Vagina (tissue), 2 donors: ENCODE data around the gene ASCL1. TPM values are rescaled to one million over a fixed set of nuclear protein-coding genes. Genes with fewer than 3 reads are reported as not detected.

ENCODE experiments used
- DNase-seq, 2 donors: peaks; one replicate each; pipeline ENCODE4 v3.0.0-alpha.2; 2017; ENCODE audit errors: extremely low spot score in 2 of 2
- H3K27ac ChIP-seq: fragments of 200-600 bp; sonication (generic); one replicate; pipeline ENCODE4 v1.5.1; 2019
- H3K27me3 ChIP-seq: fragments of 200-600 bp; sonication (generic); one replicate; pipeline ENCODE4 v1.5.1; 2019
- H3K36me3 ChIP-seq, 2 donors: fragments of 200-600 bp; sonication (generic); one replicate each; pipeline ENCODE4 v1.5.1; 2017 to 2019
- H3K4me1 ChIP-seq: fragments of 200-600 bp; sonication (generic); one replicate; pipeline ENCODE4 v1.5.1; 2019
- H3K4me3 ChIP-seq, 2 donors: fragments of 200-600 bp; sonication (generic); 1 replicate in 1 of 2; 2 replicates in 1 of 2; pipeline ENCODE4 v1.5.1; 2016 to 2019
- H3K9me3 ChIP-seq: fragments of 200-600 bp; sonication (generic); one replicate; pipeline ENCODE4 v1.5.1; 2019
- POLR2A ChIP-seq, 2 donors: fragments of 450-650 bp; IDR thresholded peaks; one replicate each; pipeline ENCODE4 v1.6.1; 2017; ENCODE audit warnings: antibody characterized with exemption in 2 of 2, mild to moderate bottlenecking in 2 of 2, moderate library complexity in 2 of 2
- POLR2AphosphoS5 ChIP-seq, 2 donors: sonication (generic); formaldehyde crosslinking; IDR thresholded peaks; one replicate each; pipeline ENCODE4 v1.9.0; 2017; ENCODE audit warnings: antibody characterized with exemption in 2 of 2, mild to moderate bottlenecking in 2 of 2, low read depth in 1 of 2; ENCODE audit not compliant: insufficient read depth in 1 of 2
- intact Hi-C: fragments of 100-400 bp; cut with DNase I; formaldehyde crosslinking; loops from one replicate; pipeline ENCODE4 v1.15.1; 2023
- total RNA-seq: library from RNA; depleted of rRNA; stranded (reverse); fragments of >200 nt; gene quantifications from one replicate; pipeline ENCODE4 v1.2.3, GENCODE V29; 2016
- TF ChIP-seq, protein P1 (sequence below), 3 experiments: fragments of 450-650 bp in 2 of 3; fragments of 200-600 bp in 1 of 3; sonication (generic) in 1 of 3; IDR thresholded peaks; one replicate each; pipeline ENCODE4 v1.5.1; 2017 to 2019; ENCODE audit warnings: antibody characterized with exemption in 3 of 3, mild to moderate bottlenecking in 2 of 3, moderate library complexity in 2 of 3

The ASCL1 gene
- total RNA-seq, 1 donor from 2014 or later = not detected

DNA sequence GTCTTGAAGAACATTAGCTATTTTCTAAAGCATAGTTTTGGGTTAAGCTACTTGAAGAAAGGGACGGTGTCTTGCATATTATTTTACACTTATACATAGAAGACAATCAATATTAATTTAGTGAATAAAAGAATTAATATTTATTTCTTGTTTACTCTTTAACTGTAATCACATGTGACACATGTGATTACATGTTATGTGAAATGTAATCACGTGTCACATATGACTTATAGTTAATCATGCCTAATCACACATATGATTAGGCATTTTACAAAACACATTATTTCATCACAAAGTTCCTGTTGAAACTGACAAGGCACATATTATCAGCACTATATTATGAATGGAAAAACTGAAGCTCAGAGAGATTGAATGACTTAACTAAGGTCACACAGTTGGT lies 45.2 kb upstream of the ASCL1 start:
- no peak for DNase-seq
- H3K36me3 ChIP-seq = no peaks in the 10 kb centered on the region

DNA sequence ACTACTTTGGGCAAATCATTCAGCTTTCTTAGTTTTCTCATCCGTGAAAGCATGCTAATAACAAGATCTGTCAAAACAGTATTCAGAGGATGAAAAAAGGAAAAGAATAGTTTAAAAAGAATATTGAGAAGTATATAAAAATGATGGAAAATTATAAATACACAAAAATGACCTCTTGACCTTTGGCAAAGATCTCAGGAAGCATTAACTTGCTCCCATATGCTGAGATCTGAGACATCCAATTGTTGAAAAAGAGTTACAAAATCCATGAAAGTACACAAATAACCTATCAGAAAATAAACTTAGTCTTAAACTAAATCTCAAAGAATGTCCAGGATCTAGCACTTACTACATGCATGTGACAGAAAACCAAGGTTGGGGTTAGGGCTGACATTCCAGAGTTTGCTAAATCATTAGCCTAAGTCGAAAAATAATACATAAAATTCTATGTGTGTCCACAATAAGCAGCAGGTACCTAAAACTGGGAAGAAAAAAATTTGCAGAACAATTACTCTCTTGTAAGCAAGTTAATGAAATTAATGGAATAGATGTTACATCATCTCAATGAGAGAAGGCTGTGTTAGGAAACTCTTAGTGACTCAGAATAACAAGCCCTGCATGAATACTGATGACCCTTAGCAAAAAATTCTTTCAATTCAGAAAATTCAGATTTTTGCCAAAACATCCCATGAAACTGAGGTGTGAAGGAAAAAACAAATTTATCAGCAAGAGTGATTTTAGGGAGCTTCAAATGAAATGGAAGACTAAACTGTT lies 43.8 kb upstream of the ASCL1 start:
- DNase-seq = no peak
- TF ChIP-seq POLR2AphosphoS5 (IDR thresholded peaks at IDR 0.05; ENCODE audit: insufficient read depth in 1 of 2, low read depth in 1 of 2) (no peak), POLR2A (IDR thresholded peaks at IDR 0.05) (no peak)
- TF ChIP-seq, protein P1, sequence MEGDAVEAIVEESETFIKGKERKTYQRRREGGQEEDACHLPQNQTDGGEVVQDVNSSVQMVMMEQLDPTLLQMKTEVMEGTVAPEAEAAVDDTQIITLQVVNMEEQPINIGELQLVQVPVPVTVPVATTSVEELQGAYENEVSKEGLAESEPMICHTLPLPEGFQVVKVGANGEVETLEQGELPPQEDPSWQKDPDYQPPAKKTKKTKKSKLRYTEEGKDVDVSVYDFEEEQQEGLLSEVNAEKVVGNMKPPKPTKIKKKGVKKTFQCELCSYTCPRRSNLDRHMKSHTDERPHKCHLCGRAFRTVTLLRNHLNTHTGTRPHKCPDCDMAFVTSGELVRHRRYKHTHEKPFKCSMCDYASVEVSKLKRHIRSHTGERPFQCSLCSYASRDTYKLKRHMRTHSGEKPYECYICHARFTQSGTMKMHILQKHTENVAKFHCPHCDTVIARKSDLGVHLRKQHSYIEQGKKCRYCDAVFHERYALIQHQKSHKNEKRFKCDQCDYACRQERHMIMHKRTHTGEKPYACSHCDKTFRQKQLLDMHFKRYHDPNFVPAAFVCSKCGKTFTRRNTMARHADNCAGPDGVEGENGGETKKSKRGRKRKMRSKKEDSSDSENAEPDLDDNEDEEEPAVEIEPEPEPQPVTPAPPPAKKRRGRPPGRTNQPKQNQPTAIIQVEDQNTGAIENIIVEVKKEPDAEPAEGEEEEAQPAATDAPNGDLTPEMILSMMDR (IDR thresholded peaks at IDR 0.05) = no peak

More for the DNA sequence above, 45.2 kb upstream of the ASCL1 start:
- Histone ChIP-seq H3K9me3 (no peaks in the 10 kb centered on the region), H3K27ac (no peak overlapping the region), H3K27me3 (no peaks in the 10 kb centered on the region), H3K4me3 (no peak overlapping the region), H3K4me1 (no peaks in the 10 kb centered on the region)
- no peak for TF ChIP-seq POLR2A (IDR thresholded peaks at IDR 0.05)
- TF ChIP-seq, protein P1 (IDR thresholded peaks at IDR 0.05) = no peak
- TF ChIP-seq POLR2AphosphoS5 (IDR thresholded peaks at IDR 0.05; ENCODE audit: insufficient read depth in 1 of 2, low read depth in 1 of 2) = no peak
- intact Hi-C loops = no loop called here

DNA sequence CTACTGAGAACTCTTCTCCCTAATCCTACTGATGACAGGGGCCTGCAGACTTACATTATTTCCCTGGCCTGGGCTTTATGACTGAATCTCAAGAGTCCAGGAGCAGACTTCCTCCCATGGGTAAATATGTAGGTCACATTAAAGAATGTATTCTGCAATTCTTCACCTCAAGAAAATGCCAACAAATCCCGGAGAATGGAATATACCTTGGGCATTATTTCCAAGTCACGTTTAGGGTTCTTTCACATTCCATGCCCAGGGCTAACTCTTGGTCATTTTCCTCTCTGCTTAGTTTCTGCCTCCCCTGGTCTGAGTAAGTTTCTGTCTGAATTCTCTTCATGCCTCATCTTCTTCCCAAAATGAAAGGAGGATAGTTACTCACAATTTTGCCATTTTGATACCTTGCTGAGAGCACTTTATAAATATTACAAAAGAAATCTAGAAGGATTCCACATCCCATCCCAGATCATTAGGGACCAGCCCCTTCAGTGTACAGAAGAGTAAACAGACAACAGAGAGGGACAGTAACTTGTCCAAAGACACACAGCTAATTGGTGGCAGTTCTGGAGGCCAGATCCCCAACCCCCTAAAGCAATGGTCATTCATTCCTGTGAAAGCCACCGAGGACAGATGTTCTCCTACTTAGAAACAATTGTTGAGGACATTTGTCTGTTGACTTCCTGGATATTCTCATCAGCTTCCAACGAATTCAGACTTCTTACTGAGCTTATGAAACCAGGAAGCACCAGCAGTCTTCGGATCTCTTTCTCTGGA lies 41.0 kb upstream of the ASCL1 start:
- Histone ChIP-seq H3K4me1 (no peaks in the 10 kb centered on the region), H3K36me3 (no peaks in the 10 kb centered on the region), H3K4me3 (no peak overlapping the region), H3K27ac (no peak overlapping the region), H3K9me3 (no peaks in the 10 kb centered on the region), H3K27me3 (no peaks in the 10 kb centered on the region)
- TF ChIP-seq POLR2A (IDR thresholded peaks at IDR 0.05) (no peak), POLR2AphosphoS5 (IDR thresholded peaks at IDR 0.05; ENCODE audit: insufficient read depth in 1 of 2, low read depth in 1 of 2) (no peak)
- TF ChIP-seq, protein P1 (IDR thresholded peaks at IDR 0.05) = no peak
- intact Hi-C loops = no loop called here
- DNase-seq = no peak

More for the DNA sequence above, 43.8 kb upstream of the ASCL1 start:
- Histone ChIP-seq H3K27me3 (no peaks in the 10 kb centered on the region), H3K27ac (no peak overlapping the region), H3K36me3 (no peaks in the 10 kb centered on the region), H3K4me1 (no peaks in the 10 kb centered on the region), H3K4me3 (no peak overlapping the region), H3K9me3 (no peaks in the 10 kb centered on the region)
- intact Hi-C loops = no loop called here

DNA sequence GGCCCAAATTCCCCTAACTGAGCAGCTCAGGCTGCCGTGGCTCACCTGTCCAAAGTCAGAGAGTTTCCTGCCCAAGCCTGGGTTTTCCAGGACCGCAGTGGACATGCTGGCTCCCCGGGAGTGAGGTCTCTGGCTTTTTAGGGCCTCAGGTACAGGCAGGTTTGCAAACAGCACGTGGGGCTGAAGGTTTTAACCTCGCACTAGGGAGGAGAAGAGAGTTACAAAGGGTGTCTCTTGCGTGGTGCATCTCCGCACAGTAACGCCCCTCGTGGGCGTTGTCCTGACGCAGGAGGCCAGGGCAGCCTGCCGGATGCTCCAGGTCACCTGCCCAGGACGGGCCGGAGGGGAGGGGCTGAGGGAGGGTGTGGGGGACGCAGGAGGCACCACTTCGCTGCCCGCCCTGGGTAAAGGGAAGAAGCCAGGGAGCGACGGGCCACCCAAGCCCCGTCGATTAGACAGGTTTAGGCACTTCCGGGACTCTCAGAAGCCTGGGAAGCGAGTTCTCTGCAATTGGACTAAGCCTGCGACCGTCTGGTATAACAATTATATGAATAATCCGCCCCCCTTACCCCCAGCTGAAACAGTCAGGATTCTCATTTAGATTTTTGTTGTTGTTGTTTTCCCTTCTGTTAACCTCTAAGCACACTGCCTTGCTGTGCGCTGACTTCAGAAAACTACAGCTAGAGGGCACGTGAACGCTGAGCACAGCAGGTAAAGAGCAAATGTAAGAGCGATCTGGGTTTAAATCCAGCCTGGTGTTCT lies 40.3 kb upstream of the ASCL1 start, which contains the start of gene PAH:
PAH (minus strand) TSS at position 219 of the 762 bp plus-strand sequence; CDS start at position 105, 114 bp downstream.
- Histone ChIP-seq H3K9me3 (no peaks in the 10 kb centered on the region), H3K27ac (no peak within 1 kb of the TSS), H3K27me3 (no peaks in the 10 kb centered on the region), H3K4me3 (peak within 1 kb of the TSS; percentile 18 to 28), H3K36me3 (no peaks in the 10 kb centered on the region), H3K4me1 (no peaks in the 10 kb centered on the region)
- no peak for DNase-seq
- intact Hi-C loops = no loop called here
- TF ChIP-seq, protein P1 (IDR thresholded peaks at IDR 0.05) = no peak
- no peak for TF ChIP-seq POLR2A (IDR thresholded peaks at IDR 0.05)
- TF ChIP-seq POLR2AphosphoS5 (IDR thresholded peaks at IDR 0.05; ENCODE audit: insufficient read depth in 1 of 2, low read depth in 1 of 2) = no peak
